Stimulated activated naive CD4-positive, alpha-beta T cell (primary cell): Measurements from ENCODE around the gene NLRP9.
"Not testable (repeated sequence)": the region's sequence is repeated elsewhere in the genome, so short reads cannot be mapped to it uniquely, and the experiment has no call there.

ENCODE experiments used
- DNase-seq, 6 experiments: peaks; one replicate each; lab custom pipeline; 2025; lab: John Stamatoyannopoulos, UW

NLRP9 gene

GRCh38 chr19:55738302-55738701 is at the start of gene NLRP9:
NLRP9 (minus strand) TSS chr19:55738402; CDS start chr19:55738374, 28 bp downstream.
- no peak for DNase-seq

GRCh38 chr19:55781112-55781511 is 42.9 kb upstream of the NLRP9 start:
- no peak for DNase-seq

DNA sequence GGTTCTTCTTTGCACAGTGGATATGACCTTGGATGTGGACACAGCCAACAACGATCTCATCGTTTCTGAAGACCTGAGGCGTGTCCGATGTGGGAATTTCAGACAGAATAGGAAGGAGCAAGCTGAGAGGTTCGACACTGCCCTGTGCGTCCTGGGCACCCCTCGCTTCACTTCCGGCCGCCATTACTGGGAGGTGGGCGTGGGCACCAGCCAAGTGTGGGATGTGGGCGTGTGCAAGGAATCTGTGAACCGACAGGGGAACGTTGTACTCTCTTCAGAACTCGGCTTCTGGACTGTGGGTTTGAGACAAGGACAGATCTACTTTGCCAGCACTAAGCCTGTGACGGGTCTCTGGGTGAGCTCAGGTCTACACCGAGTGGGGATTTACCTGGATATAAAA is 40.1 kb upstream of the NLRP9 start:
- DNase-seq = no peak

GRCh38 chr19:55777528-55777927 is 39.3 kb upstream of the NLRP9 start:
- no peak for DNase-seq

- not testable (repeated sequence) for DNase-seq
These were observed 31.4 kb upstream of the NLRP9 start for GRCh38 chr19:55769632-55770031.

DNA sequence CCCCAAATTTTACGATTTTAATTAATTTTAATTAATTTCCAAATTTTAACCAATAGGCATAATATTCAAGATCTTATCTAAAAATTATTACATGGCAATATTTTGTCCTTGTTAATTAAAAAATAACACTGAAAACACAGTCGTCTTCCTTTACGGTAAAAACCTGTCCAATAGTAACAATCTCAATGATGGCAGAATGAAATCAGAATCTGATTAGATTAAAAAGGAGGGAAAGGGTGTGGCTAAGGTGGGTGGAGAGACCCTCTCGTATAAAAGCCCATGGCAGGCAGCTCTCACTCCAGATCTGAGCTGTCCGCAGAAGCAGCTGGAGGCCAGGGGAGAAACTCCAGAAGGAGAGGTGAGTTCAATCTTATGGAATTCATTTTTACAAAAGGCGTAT is 30.6 kb upstream of the NLRP9 start, which contains the start of gene RFPL4AL1:
Gene RFPL4AL1, plus strand, starts transcription at position 301 of the 400 bp plus-strand sequence. CDS start 2,687 bp downstream, outside the sequence.
- DNase-seq = not testable (repeated sequence)

- no peak for DNase-seq
These were observed 28.3 kb upstream of the NLRP9 start for GRCh38 chr19:55766466-55766865.

GRCh38 chr19:55758797-55759196 is 20.6 kb upstream of the NLRP9 start, which contains the start of gene RFPL4A:
RFPL4A (plus strand) TSS chr19:55759097; CDS start chr19:55761801, 2,704 bp downstream.
- not testable (repeated sequence) for DNase-seq

DNA sequence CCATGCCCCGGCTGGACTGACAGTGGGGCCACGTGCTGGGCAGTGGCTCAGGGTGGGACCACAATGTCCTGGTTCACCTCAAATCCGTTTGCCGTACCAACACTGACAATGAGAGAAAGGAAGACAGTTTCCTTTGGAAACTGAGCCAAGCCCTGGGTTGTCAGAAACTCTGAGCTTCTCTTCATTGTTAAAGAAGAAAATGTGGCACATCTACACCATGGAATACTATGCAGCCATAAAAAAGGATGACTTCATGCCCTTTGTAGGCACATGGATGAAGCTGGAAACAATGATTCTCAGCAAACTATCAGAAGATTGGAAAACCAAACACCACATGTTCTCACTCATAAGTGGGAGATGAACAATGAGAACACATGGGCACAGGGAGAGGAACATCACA is 18.6 kb upstream of the NLRP9 start:
- DNase-seq = not testable (repeated sequence)

DNA sequence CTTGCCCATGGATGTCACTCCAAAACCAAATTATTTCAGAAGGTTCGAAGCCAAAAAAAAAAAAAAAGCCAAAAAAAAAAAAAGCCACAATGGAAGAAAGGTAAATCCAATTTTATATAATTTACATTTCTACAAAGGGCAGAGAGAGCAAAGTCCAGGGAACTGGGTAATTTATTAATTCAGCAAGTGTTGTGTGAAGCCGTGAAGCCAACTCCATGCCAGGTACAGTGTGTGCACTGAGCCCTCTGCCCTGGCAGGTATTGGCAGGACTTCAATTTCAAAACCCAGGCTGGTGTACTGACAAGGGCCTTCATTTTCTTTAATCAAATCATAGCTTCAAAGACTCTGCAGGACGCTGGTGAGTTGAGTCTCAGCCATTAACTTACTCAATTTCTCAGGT is 15.2 kb upstream of the NLRP9 start:
- no peak for DNase-seq

DNA sequence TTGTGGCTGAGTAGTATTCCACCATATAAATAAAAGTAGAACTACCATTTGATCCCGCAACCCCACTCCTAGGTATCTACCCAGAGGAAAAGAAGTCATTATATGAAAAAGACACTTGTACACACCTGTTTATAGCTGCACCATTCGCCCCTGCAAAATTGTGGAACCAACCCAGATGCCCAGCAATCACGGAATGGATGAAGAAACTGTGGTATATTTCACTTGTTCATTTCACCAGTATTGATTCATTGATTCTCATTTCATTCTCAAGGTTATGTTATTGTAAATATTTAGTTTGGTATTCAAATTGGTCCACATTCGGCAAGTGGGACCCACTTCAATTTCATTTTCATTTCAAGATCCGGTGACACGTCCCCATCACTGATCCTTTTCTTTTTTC is 12.5 kb upstream of the NLRP9 start:
- DNase-seq = no peak

GRCh38 chr19:55730378-55730777 is 7.8 kb downstream of the NLRP9 start:
- DNase-seq = not testable (repeated sequence)

GRCh38 chr19:55723491-55723890 is 14.7 kb downstream of the NLRP9 start:
- DNase-seq = no peak

DNA sequence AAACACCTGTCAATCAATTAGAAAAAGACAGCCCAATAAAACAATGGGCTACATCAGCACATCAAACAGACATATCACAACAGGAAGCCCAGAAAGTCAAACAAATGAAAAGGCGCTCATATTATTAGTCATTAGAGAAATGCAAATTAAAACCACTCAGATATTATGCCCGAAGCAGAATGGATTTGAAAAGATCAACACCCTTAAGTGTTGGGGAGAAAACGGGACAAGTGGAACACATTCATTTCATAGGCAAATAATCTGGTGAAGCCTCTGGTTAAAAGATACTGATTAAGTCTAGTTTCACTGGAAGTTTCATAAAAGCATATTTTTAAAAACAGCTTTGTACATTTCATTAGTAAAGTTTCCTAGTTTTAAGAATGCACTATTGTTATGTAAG is 17.4 kb downstream of the NLRP9 start:
- no peak for DNase-seq

- DNase-seq = no peak
These were observed 17.9 kb downstream of the NLRP9 start for GRCh38 chr19:55720214-55720746.

GRCh38 chr19:55717879-55718711 is 20.1 kb downstream of the NLRP9 start:
- not testable (repeated sequence) for DNase-seq

DNA sequence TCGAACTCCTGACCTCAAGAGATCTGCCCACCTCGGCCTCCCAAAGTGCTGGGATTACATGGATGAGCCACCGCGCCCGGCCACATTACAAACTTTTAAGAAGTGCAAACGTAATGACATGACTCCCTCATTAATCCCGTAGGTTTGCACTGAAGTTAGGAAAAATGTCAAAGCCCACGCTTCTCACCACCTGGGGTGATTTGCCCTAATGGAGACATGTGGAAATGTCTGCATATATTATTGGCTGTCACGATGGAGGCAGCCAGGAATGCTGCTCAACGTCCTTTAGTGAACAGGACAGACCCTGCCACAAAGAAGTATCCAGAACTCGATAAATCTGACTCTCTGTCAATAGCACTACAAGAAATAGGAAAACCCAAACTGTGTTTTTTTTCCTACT is 21.0 kb downstream of the NLRP9 start:
- no peak for DNase-seq

DNA sequence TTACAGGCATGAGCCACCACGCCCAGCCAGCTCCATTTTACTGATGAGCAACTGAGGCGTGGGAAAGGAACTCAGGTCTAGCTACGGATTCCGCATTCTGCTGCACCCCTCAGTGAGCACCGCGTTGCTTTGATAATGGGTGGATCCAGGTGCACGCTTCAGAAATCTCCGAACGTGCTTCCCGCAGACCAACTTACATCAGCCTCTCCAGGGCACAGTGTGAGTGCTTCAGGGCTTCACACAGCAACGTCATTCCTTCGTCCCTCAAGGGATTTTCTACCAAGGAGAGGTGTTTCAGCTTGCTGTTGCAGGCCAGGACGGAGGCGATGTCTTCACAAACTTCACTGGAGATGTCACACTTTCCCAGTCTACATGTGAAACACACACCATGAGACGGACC is 21.7 kb downstream of the NLRP9 start:
- no peak for DNase-seq

GRCh38 chr19:55712804-55713631 is 25.2 kb downstream of the NLRP9 start:
- DNase-seq = no peak

DNA sequence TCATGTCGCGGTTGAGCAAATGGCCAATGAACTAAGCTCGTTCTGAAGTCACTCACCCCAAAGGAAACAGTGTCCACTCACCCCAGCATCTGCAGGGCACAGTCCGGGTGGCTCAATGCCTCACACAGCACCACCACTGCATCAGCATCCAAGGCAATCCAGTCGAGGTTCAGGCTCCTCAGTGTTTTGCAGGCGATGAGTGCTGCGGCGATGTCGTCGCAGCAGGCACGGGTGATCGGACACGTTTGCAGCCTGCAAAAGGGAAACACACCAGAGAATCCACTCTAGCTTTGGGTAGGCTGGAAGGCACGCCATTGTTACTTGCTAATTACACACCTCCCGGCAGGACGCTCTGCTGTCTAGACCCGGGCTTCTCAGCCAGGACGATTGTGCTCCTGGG is 26.5 kb downstream of the NLRP9 start:
- DNase-seq = no peak

- no peak for DNase-seq
These were observed 32.2 kb downstream of the NLRP9 start for GRCh38 chr19:55705972-55706371.

GRCh38 chr19:55704494-55705245 is 33.5 kb downstream of the NLRP9 start:
- DNase-seq = no peak
